ENCODE measurements around the gene FLVCR2. TPM values are rescaled to one million over a fixed set of nuclear protein-coding genes. Genes with fewer than 3 reads are reported as not detected.
A peak's percentile ranks its signal among the peaks of the same experiment; 100 is the strongest.
"Not testable (repeated sequence)": the region's sequence is repeated elsewhere in the genome, so short reads cannot be mapped to it uniquely, and the experiment has no call there.

Gene FLVCR2
- total RNA-seq, 1 donor from 2014 or later: 6.3 TPM

- no peak for DNase-seq (ENCODE audit: low spot score, unreplicated experiment)
- H3K9me3 Mint-ChIP-seq (ENCODE audit: low read depth): peaks cover 3% of the 10 kb centered on the region
- peaks cover 19% of the 10 kb centered on the region for H3K36me3 Mint-ChIP-seq (ENCODE audit: insufficient read depth)
- peak; percentile 33 for TF ChIP-seq CTCF (IDR thresholded peaks at IDR 0.05; ENCODE audit: unreplicated experiment)
- H3K27ac Mint-ChIP-seq: no peak overlapping the region
- no peaks in the 10 kb centered on the region for H3K4me1 Mint-ChIP-seq (ENCODE audit: low read depth)
- no peaks in the 10 kb centered on the region for H3K27me3 Mint-ChIP-seq
- no peak overlapping the region for H3K4me3 Mint-ChIP-seq (ENCODE audit: low read depth)
These were observed 97.0 kb downstream of the FLVCR2 start for GRCh38 chr14:75675265-75675960.

GRCh38 chr14:75685910-75686309, 107.5 kb downstream of the FLVCR2 start:
- no peaks in the 10 kb centered on the region for H3K27me3 Mint-ChIP-seq
- peaks cover 8% of the 10 kb centered on the region for H3K4me1 Mint-ChIP-seq (ENCODE audit: low read depth)
- H3K27ac Mint-ChIP-seq: no peak overlapping the region
- no peak for DNase-seq (ENCODE audit: low spot score, unreplicated experiment)
- H3K4me3 Mint-ChIP-seq (ENCODE audit: low read depth): no peak overlapping the region
- peaks cover 14% of the 10 kb centered on the region for H3K36me3 Mint-ChIP-seq (ENCODE audit: insufficient read depth)
- TF ChIP-seq CTCF (IDR thresholded peaks at IDR 0.05; ENCODE audit: unreplicated experiment): no peak
- H3K9me3 Mint-ChIP-seq (ENCODE audit: low read depth): no peaks in the 10 kb centered on the region

DNA sequence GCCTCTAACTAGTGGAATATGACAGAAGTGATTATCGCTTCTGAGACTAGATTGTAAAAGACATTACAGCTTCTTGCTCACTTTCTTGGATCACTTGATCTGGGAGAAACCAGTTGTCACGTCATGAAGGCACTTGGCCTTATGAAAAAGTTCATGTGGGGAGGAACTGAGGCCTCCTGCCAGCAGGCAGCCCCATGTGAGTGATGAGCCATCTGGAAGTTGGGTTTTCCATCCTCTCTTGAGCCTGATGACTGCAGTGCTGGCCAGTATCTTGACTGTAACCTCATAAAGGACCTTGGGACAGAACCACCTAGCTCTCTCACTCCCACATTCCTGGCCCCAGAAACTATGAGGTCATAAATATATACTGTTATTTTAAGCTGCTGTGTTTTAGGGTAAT, 110.6 kb downstream of the FLVCR2 start:
- no peak for DNase-seq (ENCODE audit: low spot score, unreplicated experiment)
- no peak overlapping the region for H3K4me3 Mint-ChIP-seq (ENCODE audit: low read depth)
- peaks cover 8% of the 10 kb centered on the region for H3K4me1 Mint-ChIP-seq (ENCODE audit: low read depth)
- no peaks in the 10 kb centered on the region for H3K27me3 Mint-ChIP-seq
- no peak for TF ChIP-seq CTCF (IDR thresholded peaks at IDR 0.05; ENCODE audit: unreplicated experiment)
- no peak overlapping the region for H3K27ac Mint-ChIP-seq
- peaks cover 24% of the 10 kb centered on the region for H3K36me3 Mint-ChIP-seq (ENCODE audit: insufficient read depth)
- peaks cover 2% of the 10 kb centered on the region for H3K9me3 Mint-ChIP-seq (ENCODE audit: low read depth)

- peaks cover 33% of the 10 kb centered on the region for H3K36me3 Mint-ChIP-seq (ENCODE audit: insufficient read depth)
- TF ChIP-seq CTCF (IDR thresholded peaks at IDR 0.05; ENCODE audit: unreplicated experiment): no peak
- H3K9me3 Mint-ChIP-seq (ENCODE audit: low read depth): peaks cover 8% of the 10 kb centered on the region
- peaks cover 8% of the 10 kb centered on the region for H3K4me1 Mint-ChIP-seq (ENCODE audit: low read depth)
- no peak overlapping the region for H3K4me3 Mint-ChIP-seq (ENCODE audit: low read depth)
- no peaks in the 10 kb centered on the region for H3K27me3 Mint-ChIP-seq
- DNase-seq (ENCODE audit: low spot score, unreplicated experiment): no peak
- H3K27ac Mint-ChIP-seq: no peak overlapping the region
These were observed 111.6 kb downstream of the FLVCR2 start for GRCh38 chr14:75690010-75690409.

DNA sequence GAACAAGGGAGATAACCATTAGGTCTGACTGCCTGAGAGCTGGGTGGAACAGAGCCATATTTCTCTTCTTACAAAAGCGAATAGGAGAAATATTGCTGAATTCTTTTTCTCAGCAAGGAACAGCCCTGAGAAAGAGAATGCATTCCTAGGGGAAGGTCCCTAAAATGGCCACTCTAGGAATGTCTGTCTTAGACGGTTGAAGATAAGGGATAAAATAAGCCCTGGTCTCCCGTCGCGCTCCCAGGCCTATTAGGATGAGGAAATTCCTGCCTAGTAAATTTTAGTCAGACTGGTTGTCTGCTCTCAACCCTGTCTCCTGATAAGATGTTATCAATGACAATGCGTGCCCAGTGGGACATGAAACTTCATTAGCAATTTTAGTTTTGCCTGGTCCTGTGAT, 116.6 kb downstream of the FLVCR2 start:
- not testable (repeated sequence) for H3K4me3 Mint-ChIP-seq (ENCODE audit: low read depth); H3K27me3 Mint-ChIP-seq; DNase-seq (ENCODE audit: low spot score, unreplicated experiment); H3K4me1 Mint-ChIP-seq (ENCODE audit: low read depth); H3K27ac Mint-ChIP-seq; H3K9me3 Mint-ChIP-seq (ENCODE audit: low read depth)
- peaks cover 51% of the 10 kb centered on the region for H3K36me3 Mint-ChIP-seq (ENCODE audit: insufficient read depth)

DNA sequence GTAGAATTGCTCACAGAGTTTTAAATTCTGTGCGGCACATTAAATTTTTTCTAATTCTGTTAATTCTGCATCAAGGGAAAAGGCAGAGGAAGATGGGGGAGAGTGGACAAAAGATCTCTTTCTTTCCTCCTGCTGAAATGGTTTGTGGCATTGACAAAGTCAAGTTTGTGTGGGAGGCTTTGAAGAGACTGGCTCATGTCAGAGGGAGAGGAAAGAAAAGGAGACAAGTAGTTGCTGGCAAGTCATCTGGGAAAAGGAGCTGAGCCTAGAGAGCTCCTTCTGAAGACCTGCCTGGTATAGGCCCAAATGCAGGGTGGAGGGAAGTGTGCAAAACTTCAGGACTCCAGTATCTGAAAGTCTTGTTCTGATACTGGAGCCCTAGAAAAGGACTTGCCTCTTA, 119.0 kb downstream of the FLVCR2 start:
- Mint-ChIP-seq H3K9me3 (ENCODE audit: low read depth) (peaks cover 8% of the 10 kb centered on the region), H3K27me3 (no peaks in the 10 kb centered on the region), H3K27ac (no peak overlapping the region), H3K4me1 (ENCODE audit: low read depth) (no peaks in the 10 kb centered on the region), H3K36me3 (ENCODE audit: insufficient read depth) (peaks cover 45% of the 10 kb centered on the region), H3K4me3 (ENCODE audit: low read depth) (no peak overlapping the region)
- no peak for DNase-seq (ENCODE audit: low spot score, unreplicated experiment)
- TF ChIP-seq CTCF (IDR thresholded peaks at IDR 0.05; ENCODE audit: unreplicated experiment): no peak

Measured in progenitor cell of endocrine pancreas (in vitro differentiated cells).